Heart left ventricle (tissue), 16 donors: ENCODE measurements around the gene CPT2. TPM values are rescaled to one million over a fixed set of nuclear protein-coding genes. Genes with fewer than 3 reads are reported as not detected.

Experiments
- ATAC-seq, 4 donors: fragments of 200-7000 bp; cut with Tn5 transposase; one replicate each; pipeline ENCODE4 v1.9.1; 2020 to 2022; ENCODE audit warnings: moderate library complexity in 4 of 4, mild to moderate bottlenecking in 3 of 4, moderate number of reproducible peaks in 1 of 4
- DNase-seq, 5 donors: peaks; one replicate each; pipeline ENCODE4 v3.0.0-alpha.2; 2020
- H3K27ac ChIP-seq, 12 donors: fragments of 200-600 bp; sonication (generic) in 4 of 12; one replicate each; pipeline versions ENCODE4 v1.5.0 to v1.8.0; 2016 to 2022; ENCODE audit warnings: mild to moderate bottlenecking in 2 of 12
- H3K27me3 ChIP-seq, 9 donors: fragments of 200-600 bp; sonication (generic) in 2 of 9; one replicate each; pipeline versions ENCODE4 v1.5.1 to v1.8.0; 2016 to 2022; ENCODE audit warnings: mild to moderate bottlenecking in 3 of 9
- H3K36me3 ChIP-seq, 9 donors: fragments of 200-600 bp; sonication (generic) in 2 of 9; one replicate each; pipeline versions ENCODE4 v1.5.0 to v1.8.0; 2018 to 2022; ENCODE audit warnings: mild to moderate bottlenecking in 2 of 9
- H3K4me1 ChIP-seq, 12 donors: fragments of 200-600 bp; sonication (generic) in 4 of 12; one replicate each; pipeline versions ENCODE4 v1.5.0 to v1.8.0; 2016 to 2022; ENCODE audit warnings: mild to moderate bottlenecking in 3 of 12
- H3K4me3 ChIP-seq, 12 donors: fragments of 200-600 bp; sonication (generic) in 4 of 12; one replicate each; pipeline versions ENCODE4 v1.5.0 to v1.8.0; 2017 to 2022; ENCODE audit warnings: mild to moderate bottlenecking in 9 of 12, moderate library complexity in 4 of 12
- H3K9me3 ChIP-seq, 12 donors: fragments of 200-600 bp; sonication (generic) in 4 of 12; one replicate each; pipeline versions ENCODE4 v1.5.0 to v1.8.0; 2016 to 2022; ENCODE audit warnings: mild to moderate bottlenecking in 1 of 12
- POLR2A ChIP-seq, 2 donors: fragments of 450-650 bp; IDR thresholded peaks; one replicate each; pipeline ENCODE4 v1.6.1; 2017; ENCODE audit warnings: antibody characterized with exemption in 2 of 2, mild to moderate bottlenecking in 2 of 2, moderate library complexity in 2 of 2
- WGBS, 4 donors: extraction: QIAGEN DNeasy Blood & Tissue Kit in 2 of 4; methylation state at CpG; one replicate each; pipeline versions ENCODE4 v1.1.5 to v1.1.7; 2013 to 2018; 5-methylcytosine and 5-hydroxymethylcytosine counted together
- intact Hi-C, 10 donors: fragments of 100-400 bp; cut with DNase I; formaldehyde crosslinking; loops; one replicate each; pipeline versions ENCODE4 v1.11.1 to v1.14.2; 2022
- polyA plus RNA-seq, 2 donors: library from polyadenylated mRNA; stranded (reverse); fragments of 200-250 nt; gene quantifications; one replicate each; pipeline ENCODE4 v1.2.3, GENCODE V29; 2013
- total RNA-seq, 9 donors: library from RNA; depleted of rRNA in 2 of 9; stranded (reverse); fragments of >200 nt in 2 of 9; fragmentation: NEBNext Ultra II Directional in 3 of 9; extraction: Animal tissue kit (Norgen Biotek cat#: 25700) in 3 of 9; gene quantifications; one replicate each; pipeline versions ENCODE4 v1.1.0 to v1.2.4, GENCODE V29; 2016 to 2023
- TF ChIP-seq, protein P1 (sequence below), 12 donors: fragments of 200-600 bp; sonication (generic) in 4 of 12; IDR thresholded peaks; one replicate each; pipeline versions ENCODE4 v1.5.0 to v1.8.0; 2018 to 2022; ENCODE audit warnings: antibody characterized with exemption in 12 of 12, mild to moderate bottlenecking in 5 of 12
- donor health status: ischemic (EF 13 %, LVEDD 7.1; RV severe dilation, severe dysfunction).
- donor health status: healthy with polysubstance abuse.
- donor health status: DM: no; HTN: yes; CAD: no.
- donor health status: DM: no; HTN: no; CAD: no.
- donor health status: ischemic (EF 25% LVEDD 6.9; RV normal size, moderate dysfunction).
- donor health status: ischemic (EF 25% LVEDD 5.7; RV mildly dilated, moderate dysfunction).
- donor health status: healthy.
- donor health status: DM: yes; HTN: yes; CAD: no.
- donor health status: ischemic (EF 35%, LVEDD 5.7; RV mildly dilated, moderate dysfunction).
- donor health status: nonischemic (EF 11% LVEDD 7.7; RV severe dilation, severe dysfunction).
- donor health status: DM: yes; HTN: yes; CAD: no.
- donor health status: PGD.
- donor health status: ischemic (EF 29% LVEDD 5.4; RV normal size, mild dysfunction).
- donor health status: nonischemic (EF 23%, LVEDD 6.1; RV moderate dilation, normal function).

Gene CPT2
- total and polyA plus RNA-seq, 11 donors: 14.7 to 62.3 (median 34.0) TPM

DNA sequence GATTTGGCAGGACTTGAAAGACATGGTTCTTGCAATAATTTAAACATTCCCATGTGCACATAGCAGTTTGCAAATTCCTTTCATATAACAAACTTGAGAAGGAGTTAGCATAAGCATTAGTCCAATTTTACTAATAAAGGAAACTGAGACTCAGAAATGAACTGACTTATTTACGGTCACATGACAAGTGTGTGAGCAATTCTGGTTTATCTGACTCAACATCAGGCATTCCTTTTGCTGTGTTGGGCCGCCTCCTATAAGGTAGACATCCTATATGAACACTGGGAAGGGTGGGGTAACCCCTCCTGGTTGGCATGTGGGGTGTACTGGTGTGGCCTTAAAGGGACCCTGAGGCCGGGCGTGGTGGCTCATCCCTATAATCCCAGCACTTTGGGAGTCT lies 8.5 kb upstream of the CPT2 start:
- WGBS, 4 donors: 89 to 94% (median 89%) methylated on average over 4 of the region's 4 CpGs
- peaks cover 0 to 5% (median 0%) of the 10 kb centered on the region in 12 donors for H3K4me1 ChIP-seq
- H3K27me3 ChIP-seq: no peaks in the 10 kb centered on the region
- no peak for ATAC-seq
- no peak for DNase-seq
- no peak for TF ChIP-seq POLR2A (IDR thresholded peaks at IDR 0.05)
- TF ChIP-seq, protein P1, sequence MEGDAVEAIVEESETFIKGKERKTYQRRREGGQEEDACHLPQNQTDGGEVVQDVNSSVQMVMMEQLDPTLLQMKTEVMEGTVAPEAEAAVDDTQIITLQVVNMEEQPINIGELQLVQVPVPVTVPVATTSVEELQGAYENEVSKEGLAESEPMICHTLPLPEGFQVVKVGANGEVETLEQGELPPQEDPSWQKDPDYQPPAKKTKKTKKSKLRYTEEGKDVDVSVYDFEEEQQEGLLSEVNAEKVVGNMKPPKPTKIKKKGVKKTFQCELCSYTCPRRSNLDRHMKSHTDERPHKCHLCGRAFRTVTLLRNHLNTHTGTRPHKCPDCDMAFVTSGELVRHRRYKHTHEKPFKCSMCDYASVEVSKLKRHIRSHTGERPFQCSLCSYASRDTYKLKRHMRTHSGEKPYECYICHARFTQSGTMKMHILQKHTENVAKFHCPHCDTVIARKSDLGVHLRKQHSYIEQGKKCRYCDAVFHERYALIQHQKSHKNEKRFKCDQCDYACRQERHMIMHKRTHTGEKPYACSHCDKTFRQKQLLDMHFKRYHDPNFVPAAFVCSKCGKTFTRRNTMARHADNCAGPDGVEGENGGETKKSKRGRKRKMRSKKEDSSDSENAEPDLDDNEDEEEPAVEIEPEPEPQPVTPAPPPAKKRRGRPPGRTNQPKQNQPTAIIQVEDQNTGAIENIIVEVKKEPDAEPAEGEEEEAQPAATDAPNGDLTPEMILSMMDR (IDR thresholded peaks at IDR 0.05): no peak
- H3K36me3 ChIP-seq: no peaks in the 10 kb centered on the region
- no peak overlapping the region for H3K27ac ChIP-seq
- intact Hi-C loops: loop anchor here in 7 of 10 donors (10.0 kb wide), 8 partner anchors 123 to 493 kb away; partner anchors contain the start of genes COA7 (in 1 of the 7), ECHDC2 (in 1 of the 7), PODN (in 1 of the 7) and SCP2 (in 1 of the 7)
- H3K4me3 ChIP-seq: no peak overlapping the region
- H3K9me3 ChIP-seq: peaks cover 0 to 2% (median 0%) of the 10 kb centered on the region in 12 donors

DNA sequence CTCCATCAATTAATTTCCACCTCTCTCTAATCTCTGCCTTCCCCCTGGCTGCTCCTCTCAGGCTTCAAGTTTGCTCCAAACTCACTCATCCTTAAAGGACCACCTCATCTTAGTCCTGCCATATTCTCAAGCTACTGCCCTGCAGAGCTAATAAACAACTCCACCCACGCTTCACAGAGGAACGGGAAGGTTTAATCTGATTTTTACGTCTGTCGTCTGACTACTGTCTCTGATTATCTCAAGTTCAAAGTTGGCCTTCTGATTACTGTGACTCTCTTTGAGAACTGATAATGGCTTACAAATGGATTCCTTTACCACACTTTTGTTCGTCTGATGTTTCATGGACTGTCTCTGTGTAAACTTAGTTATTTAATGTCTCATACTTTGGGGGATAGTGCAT lies 7.6 kb upstream of the CPT2 start:
- Histone ChIP-seq H3K4me1 (peaks cover 0 to 5% (median 0%) of the 10 kb centered on the region in 12 donors), H3K4me3 (no peak overlapping the region), H3K27me3 (no peaks in the 10 kb centered on the region), H3K36me3 (no peaks in the 10 kb centered on the region), H3K9me3 (peaks cover 0 to 2% (median 0%) of the 10 kb centered on the region in 12 donors), H3K27ac (no peak overlapping the region)
- TF ChIP-seq POLR2A (IDR thresholded peaks at IDR 0.05): no peak
- TF ChIP-seq, protein P1 (IDR thresholded peaks at IDR 0.05): no peak
- ATAC-seq (no peak), DNase-seq (no peak)
- intact Hi-C loops: loop anchor here in 7 of 10 donors (10.0 kb wide), 8 partner anchors 124 to 494 kb away; partner anchors contain the start of genes COA7 (in 1 of the 7), ECHDC2 (in 1 of the 7), PODN (in 1 of the 7) and SCP2 (in 1 of the 7)
- WGBS, 4 donors: 53 to 65% (median 57%) methylated on average over 5 of the region's 5 CpGs

DNA sequence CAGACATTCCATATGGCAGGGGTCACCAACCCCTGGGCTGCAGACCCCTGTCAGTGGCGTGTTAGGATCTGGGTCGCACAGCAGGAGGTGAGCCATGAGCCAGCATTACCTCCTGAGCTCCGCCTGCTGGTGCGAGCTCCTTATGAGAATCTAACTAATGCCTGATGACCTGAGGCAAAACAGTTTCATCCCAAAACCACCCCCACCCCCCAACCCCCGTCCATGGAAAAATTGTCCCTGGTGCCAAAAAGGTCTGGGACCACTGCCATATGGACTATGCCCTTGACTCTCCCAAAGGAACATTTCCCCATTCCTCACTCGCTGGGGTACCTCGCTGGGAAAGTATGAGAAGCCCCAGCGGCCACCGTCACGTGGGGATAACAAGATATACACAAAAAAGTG lies 6.4 kb upstream of the CPT2 start:
- no peak overlapping the region for H3K27ac ChIP-seq
- TF ChIP-seq, protein P1 (IDR thresholded peaks at IDR 0.05): no peak
- TF ChIP-seq POLR2A (IDR thresholded peaks at IDR 0.05): no peak
- no peaks in the 10 kb centered on the region for H3K36me3 ChIP-seq
- H3K4me1 ChIP-seq: peaks cover 0 to 4% (median 0%) of the 10 kb centered on the region in 12 donors
- intact Hi-C loops: no loop called here
- no peak for DNase-seq
- H3K27me3 ChIP-seq: no peaks in the 10 kb centered on the region
- peaks cover 0 to 2% (median 0%) of the 10 kb centered on the region in 12 donors for H3K9me3 ChIP-seq
- WGBS, 4 donors: 73 to 78% (median 76%) methylated on average over 10 of the region's 10 CpGs
- ATAC-seq: no peak
- H3K4me3 ChIP-seq: no peak overlapping the region

DNA sequence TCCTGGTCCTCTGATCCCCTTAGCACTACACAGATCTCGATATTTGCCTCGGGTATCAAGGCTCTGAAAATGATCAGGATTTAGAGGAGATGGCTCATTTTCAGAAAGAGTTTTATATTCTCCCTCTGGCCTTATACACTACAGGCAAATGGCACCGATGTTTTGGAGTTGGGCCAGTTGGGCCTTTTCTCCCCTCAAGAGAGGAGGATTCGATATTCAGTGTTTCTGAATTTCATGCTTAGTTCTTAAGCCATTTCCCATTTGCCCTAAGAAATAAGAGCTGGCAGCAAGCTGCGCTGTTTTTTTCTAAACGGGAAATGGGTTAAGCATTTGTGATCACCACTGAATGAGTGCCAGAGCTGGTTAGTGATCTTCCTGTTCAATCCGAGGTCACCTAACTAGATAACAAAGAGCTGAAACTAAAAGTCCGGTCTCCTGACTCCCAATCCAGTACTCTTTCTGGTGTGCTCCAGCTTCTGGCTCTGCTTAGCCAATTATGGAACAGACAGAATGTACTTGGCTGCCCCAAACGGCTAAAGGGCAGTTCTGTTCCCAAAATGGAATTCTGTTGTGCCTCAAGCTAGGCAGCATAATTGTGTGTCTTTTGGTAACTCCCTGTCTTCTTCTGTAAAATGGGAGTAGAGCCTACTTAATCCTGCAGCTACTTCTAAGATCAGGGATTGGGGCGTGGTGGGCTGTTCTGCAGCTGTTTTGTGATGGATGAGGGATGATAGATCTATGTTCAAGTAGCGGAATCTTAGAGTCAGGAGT lies 1.2 kb upstream of the CPT2 start:
- peak overlapping the region in 8 of 12 donors; percentile 94 to 100 (median 98) for H3K27ac ChIP-seq
- H3K36me3 ChIP-seq: peaks cover 0 to 1% (median 0%) of the 10 kb centered on the region in 9 donors
- no peak for TF ChIP-seq POLR2A (IDR thresholded peaks at IDR 0.05)
- TF ChIP-seq, protein P1 (IDR thresholded peaks at IDR 0.05): no peak
- H3K4me1 ChIP-seq: peaks cover 3 to 40% (median 30%) of the 10 kb centered on the region in 12 donors
- intact Hi-C loops: loop anchor here in 1 of 10 donors (1.0 to 5.0 kb wide), 2 partner anchors 43 to 268 kb away; partner anchors contain the start of genes MAGOH and SCP2
- 74 to 86% (median 80%) methylated on average over 11 of the region's 11 CpGs for WGBS, 4 donors
- no peaks in the 10 kb centered on the region for H3K9me3 ChIP-seq
- H3K4me3 ChIP-seq: peak overlapping the region in 3 of 12 donors; percentile 84 to 88 (median 85)
- no peaks in the 10 kb centered on the region for H3K27me3 ChIP-seq
- DNase-seq (no peak), ATAC-seq (no peak)
